Measurements from ENCODE around the gene PRRX2. TPM values are rescaled to one million over a fixed set of nuclear protein-coding genes. Genes with fewer than 3 reads are reported as not detected.

PRRX2 gene
- total RNA-seq, 1 donor from 2014 or later, result 5.1 TPM

DNA sequence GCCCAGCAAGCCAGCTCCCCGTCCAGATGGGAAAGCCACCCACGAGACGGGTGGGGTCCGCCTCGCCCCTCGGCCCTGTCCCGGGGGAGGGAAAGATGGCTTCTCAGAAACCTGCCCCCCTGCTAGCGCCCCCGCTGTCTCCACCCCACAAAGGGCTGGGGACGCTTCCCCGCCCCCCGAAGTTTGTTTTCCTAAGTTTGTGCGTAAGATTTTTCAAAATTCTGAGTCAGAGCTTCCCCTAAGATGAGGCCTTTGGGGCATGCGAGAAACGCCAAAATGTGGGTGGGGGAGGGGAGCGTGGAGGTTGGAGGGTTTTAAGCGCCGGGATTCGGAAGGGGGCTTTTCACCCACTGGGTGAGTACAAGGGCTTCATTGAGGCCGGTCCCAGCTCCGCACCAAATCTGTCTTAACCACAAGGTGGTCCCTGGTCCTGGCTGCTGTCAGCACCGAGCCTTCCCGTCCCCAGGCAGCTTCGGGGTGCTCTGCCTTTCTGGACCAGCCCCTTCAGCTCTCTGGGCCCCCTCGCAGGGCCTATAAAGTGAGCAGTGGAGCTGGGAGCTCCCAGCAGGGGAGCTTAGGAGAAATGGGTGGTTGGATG, 32.3 kb downstream of the PRRX2 start:
- H3K4me1 Mint-ChIP-seq (ENCODE audit: low read depth), result peaks cover 3% of the 10 kb centered on the region
- DNase-seq (ENCODE audit: low spot score), result no peak
- H3K9me3 Mint-ChIP-seq, result no peaks in the 10 kb centered on the region
- intact Hi-C loops (cut with micrococcal nuclease), result no loop called here
- H3K27me3 Mint-ChIP-seq (ENCODE audit: low read depth), result peaks cover 21% of the 10 kb centered on the region
- no peaks in the 10 kb centered on the region for H3K36me3 Mint-ChIP-seq (ENCODE audit: low read depth)
- peak overlapping the region; percentile 63 for H3K4me3 Mint-ChIP-seq (ENCODE audit: low read depth)
- H3K27ac Mint-ChIP-seq, result peak overlapping the region; percentile 68

DNA sequence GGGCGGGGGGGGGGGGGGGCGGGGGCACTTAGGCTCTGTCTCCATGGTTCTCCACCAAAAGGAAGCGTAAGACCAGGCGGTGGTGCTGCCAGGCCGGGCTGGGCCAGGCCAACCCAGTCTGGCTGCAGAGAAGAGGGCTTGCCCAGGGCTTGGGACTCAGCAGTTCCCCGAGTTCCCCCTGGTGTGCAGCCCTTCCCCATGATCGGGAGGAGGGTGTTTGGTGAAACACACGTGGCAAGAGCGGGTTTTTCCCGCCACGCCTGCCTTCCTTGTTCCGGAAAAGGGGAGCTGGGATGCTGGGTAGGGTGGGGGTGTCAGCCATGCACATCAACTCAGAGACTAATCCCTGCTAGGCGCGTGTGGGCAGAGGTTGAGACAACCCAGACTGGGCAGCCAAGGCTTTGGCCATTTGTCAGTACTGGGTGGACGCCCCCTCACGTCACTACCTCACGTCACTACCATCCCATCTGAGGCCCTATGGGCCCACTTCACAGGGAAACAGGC, 32.9 kb downstream of the PRRX2 start:
- intact Hi-C loops (cut with micrococcal nuclease), result no loop called here
- peaks cover 21% of the 10 kb centered on the region for H3K27me3 Mint-ChIP-seq (ENCODE audit: low read depth)
- DNase-seq (ENCODE audit: low spot score), result no peak
- H3K36me3 Mint-ChIP-seq (ENCODE audit: low read depth), result no peaks in the 10 kb centered on the region
- peak overlapping the region; percentile 49 for H3K27ac Mint-ChIP-seq
- no peaks in the 10 kb centered on the region for H3K9me3 Mint-ChIP-seq
- peak overlapping the region; percentile 26 for H3K4me3 Mint-ChIP-seq (ENCODE audit: low read depth)
- peaks cover 3% of the 10 kb centered on the region for H3K4me1 Mint-ChIP-seq (ENCODE audit: low read depth)

DNA sequence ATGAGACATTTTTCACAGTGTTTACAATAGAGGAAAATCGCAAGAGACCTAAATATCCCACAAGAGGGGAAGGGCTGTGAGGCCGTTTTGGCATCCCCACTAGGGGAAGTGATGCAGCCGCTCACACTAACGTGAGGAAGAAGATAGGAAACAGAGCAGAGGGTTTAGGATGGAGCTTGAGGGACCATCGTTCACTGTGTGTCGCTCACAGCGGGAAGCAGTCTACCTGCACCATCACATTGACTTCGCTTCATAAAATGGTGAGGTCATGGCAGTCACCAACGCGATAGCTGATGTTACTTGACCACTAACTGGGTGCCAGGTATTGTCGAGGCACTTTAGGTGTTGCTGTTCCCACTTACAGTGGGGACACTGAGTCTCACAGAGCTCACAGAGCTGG, 35.6 kb downstream of the PRRX2 start:
- peaks cover 12% of the 10 kb centered on the region for H3K27me3 Mint-ChIP-seq (ENCODE audit: low read depth)

DNA sequence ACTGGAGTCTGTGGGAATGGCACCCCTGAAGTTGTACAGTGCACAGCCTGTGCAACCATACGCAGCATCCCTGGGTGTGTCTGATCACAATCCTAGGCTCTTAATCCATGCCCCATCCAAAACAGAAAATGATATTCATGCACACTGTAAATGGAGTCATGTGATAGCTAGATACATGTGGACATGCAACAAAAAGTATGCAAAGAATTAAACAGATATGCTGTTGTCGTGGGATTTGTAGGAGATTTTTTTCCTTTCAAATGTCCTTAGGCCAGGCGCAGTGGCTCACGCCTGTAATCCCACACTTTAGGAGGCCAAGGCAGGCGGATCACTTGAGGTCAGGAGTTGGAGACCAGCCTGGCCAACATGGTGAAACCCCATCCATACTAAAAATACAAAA, 36.1 kb downstream of the PRRX2 start:
- no peaks in the 10 kb centered on the region for H3K9me3 Mint-ChIP-seq
- no peak overlapping the region for H3K27ac Mint-ChIP-seq
- H3K27me3 Mint-ChIP-seq (ENCODE audit: low read depth), result peaks cover 12% of the 10 kb centered on the region
- no peak overlapping the region for H3K4me3 Mint-ChIP-seq (ENCODE audit: low read depth)
- no peak for DNase-seq (ENCODE audit: low spot score)
- intact Hi-C loops (cut with micrococcal nuclease), result no loop called here
- H3K4me1 Mint-ChIP-seq (ENCODE audit: low read depth), result peaks cover 3% of the 10 kb centered on the region
- no peaks in the 10 kb centered on the region for H3K36me3 Mint-ChIP-seq (ENCODE audit: low read depth)

More for the DNA sequence above, 35.6 kb downstream of the PRRX2 start:
- Mint-ChIP-seq H3K4me1 (ENCODE audit: low read depth) (peaks cover 3% of the 10 kb centered on the region), H3K4me3 (ENCODE audit: low read depth) (no peak overlapping the region), H3K27ac (no peak overlapping the region), H3K36me3 (ENCODE audit: low read depth) (no peaks in the 10 kb centered on the region), H3K9me3 (no peaks in the 10 kb centered on the region)
- DNase-seq (ENCODE audit: low spot score), result no peak
- intact Hi-C loops (cut with micrococcal nuclease), result no loop called here

DNA sequence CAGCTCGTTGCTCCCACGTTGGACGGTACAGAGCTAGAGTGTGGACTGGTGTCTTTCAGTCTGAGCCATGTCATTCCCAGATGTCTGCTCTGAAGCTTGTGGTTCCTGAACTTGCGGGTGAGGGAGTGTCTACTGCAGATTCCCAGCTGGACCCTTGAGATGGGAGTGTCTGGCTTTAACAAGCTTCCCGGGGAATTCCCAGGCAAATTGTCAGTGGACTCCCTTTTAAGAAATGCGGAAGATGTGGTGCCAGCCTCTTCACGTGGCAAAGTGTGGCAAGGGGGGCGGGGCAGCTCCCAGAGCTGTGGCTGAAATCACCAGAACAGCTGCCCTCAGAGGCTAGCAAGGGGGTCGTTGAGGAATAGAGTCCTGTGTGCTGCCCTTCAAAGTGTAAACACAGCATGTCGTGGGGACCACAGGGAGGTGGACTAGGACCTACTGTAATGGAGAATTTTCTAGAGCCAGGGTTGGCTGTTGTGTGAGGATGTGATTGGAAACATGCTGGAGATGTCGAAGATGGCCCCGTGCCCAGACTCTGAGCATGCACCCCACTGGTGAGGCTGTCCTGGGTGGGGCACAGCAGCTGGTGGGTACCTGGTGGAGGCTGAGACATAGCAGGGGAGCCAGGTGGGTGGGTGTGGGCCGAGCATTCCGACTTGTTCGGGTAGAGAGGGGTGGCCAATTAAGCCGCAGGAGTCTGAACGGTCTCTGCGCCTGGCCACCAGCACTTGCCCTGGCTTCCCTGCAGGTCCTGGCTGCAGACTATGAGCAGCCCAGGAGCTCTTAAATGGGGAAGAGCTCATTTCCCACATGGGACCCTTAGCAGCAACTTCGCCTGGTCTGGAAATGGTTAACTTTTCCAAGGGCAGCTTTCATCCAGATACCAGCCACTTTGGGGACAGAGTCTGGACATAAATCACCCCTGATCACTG, 37.4 kb downstream of the PRRX2 start:
- Mint-ChIP-seq H3K27me3 (ENCODE audit: low read depth) (peaks cover 9% of the 10 kb centered on the region), H3K4me1 (ENCODE audit: low read depth) (no peaks in the 10 kb centered on the region), H3K27ac (no peak overlapping the region), H3K4me3 (ENCODE audit: low read depth) (no peak overlapping the region), H3K36me3 (ENCODE audit: low read depth) (no peaks in the 10 kb centered on the region), H3K9me3 (no peaks in the 10 kb centered on the region)
- DNase-seq (ENCODE audit: low spot score), result no peak
- intact Hi-C loops (cut with micrococcal nuclease), result no loop called here

DNA sequence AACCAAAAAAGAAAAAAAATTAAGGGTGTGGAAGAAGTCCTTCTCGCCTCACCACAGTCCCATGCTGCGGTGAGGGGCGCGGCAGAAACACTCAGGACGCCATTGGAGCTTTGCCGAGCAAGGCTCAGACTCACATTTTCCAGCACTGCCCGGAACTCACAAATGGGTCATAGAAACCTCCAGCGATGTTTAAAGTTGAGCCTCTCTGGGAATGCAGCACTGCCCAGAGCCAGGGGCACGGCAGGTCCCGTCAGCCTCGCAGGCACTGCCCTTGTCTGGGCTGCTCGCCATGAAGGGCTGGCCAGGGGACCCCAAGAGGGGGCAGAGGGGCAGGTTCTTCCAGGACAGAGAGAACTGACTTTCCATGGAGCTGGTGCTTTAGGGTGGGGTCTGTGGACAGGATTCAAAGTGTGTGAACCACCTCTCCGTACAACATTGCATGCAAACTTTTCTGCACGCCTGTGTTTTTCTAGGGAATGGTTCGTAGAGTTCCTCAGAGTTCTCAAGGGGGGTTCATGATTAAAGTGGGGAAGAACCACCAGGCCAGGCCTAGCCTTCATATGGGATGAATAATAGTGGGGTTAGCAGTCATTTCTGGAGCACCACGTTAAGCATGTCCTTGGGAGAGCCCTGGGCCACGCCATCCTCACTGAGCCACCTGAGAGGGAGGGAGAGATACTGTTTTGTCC, 38.4 kb downstream of the PRRX2 start:
- intact Hi-C loops (cut with micrococcal nuclease), result no loop called here
- DNase-seq (ENCODE audit: low spot score), result no peak
- H3K27ac Mint-ChIP-seq, result no peak overlapping the region
- no peaks in the 10 kb centered on the region for H3K36me3 Mint-ChIP-seq (ENCODE audit: low read depth)
- peaks cover 3% of the 10 kb centered on the region for H3K4me1 Mint-ChIP-seq (ENCODE audit: low read depth)
- no peaks in the 10 kb centered on the region for H3K9me3 Mint-ChIP-seq
- H3K27me3 Mint-ChIP-seq (ENCODE audit: low read depth), result peaks cover 9% of the 10 kb centered on the region
- no peak overlapping the region for H3K4me3 Mint-ChIP-seq (ENCODE audit: low read depth)

DNA sequence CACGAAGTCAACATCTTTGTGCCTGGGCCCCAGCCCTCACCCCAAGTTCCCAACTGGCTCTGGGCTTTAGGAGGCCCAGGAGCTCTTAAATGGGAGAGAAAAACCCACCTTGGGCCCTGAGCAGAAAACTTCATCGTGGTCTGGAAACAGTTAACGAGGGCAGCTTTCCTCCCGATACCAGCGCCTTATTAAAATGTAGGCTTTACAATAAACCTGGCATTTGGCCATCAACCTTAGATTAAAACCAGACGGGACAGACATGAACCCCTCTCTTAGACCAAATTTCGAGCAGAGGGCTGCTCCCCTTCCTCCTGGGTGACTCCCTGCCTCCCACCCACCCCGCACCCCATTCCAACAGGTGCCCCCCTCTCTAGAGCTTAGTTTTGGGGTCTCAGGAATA, 39.4 kb downstream of the PRRX2 start:
- no peaks in the 10 kb centered on the region for H3K36me3 Mint-ChIP-seq (ENCODE audit: low read depth)
- peaks cover 4% of the 10 kb centered on the region for H3K4me1 Mint-ChIP-seq (ENCODE audit: low read depth)
- no peak overlapping the region for H3K27ac Mint-ChIP-seq
- no peak for DNase-seq (ENCODE audit: low spot score)
- intact Hi-C loops (cut with micrococcal nuclease), result no loop called here
- peaks cover 4% of the 10 kb centered on the region for H3K27me3 Mint-ChIP-seq (ENCODE audit: low read depth)
- H3K4me3 Mint-ChIP-seq (ENCODE audit: low read depth), result no peak overlapping the region
- H3K9me3 Mint-ChIP-seq, result no peaks in the 10 kb centered on the region

DNA sequence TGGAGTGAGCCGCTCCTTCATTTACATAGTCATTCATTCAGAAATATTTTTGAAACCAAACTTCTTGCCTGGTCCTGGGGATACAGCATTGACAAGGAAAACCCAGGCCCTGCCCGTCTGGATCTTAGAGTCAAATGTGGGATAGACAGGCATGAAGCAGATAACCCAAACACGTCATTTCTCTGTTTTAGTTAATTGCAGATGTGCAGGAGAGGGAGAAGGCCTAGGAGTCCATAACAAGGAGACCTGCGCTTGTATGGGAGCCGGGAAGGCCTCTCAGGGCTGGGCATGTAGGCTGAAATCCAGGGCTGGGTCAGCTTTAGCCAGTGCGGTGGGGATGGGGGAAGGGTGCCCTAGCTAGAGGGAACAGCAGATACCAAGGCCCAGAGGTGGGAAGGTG, 43.3 kb downstream of the PRRX2 start:
- no peaks in the 10 kb centered on the region for H3K36me3 Mint-ChIP-seq (ENCODE audit: low read depth)
- H3K9me3 Mint-ChIP-seq, result no peaks in the 10 kb centered on the region
- peaks cover 27% of the 10 kb centered on the region for H3K4me1 Mint-ChIP-seq (ENCODE audit: low read depth)
- no peak for DNase-seq (ENCODE audit: low spot score)
- H3K27me3 Mint-ChIP-seq (ENCODE audit: low read depth), result no peaks in the 10 kb centered on the region
- no peak overlapping the region for H3K4me3 Mint-ChIP-seq (ENCODE audit: low read depth)
- intact Hi-C loops (cut with micrococcal nuclease), result no loop called here
- H3K27ac Mint-ChIP-seq, result peak overlapping the region; percentile 14

DNA sequence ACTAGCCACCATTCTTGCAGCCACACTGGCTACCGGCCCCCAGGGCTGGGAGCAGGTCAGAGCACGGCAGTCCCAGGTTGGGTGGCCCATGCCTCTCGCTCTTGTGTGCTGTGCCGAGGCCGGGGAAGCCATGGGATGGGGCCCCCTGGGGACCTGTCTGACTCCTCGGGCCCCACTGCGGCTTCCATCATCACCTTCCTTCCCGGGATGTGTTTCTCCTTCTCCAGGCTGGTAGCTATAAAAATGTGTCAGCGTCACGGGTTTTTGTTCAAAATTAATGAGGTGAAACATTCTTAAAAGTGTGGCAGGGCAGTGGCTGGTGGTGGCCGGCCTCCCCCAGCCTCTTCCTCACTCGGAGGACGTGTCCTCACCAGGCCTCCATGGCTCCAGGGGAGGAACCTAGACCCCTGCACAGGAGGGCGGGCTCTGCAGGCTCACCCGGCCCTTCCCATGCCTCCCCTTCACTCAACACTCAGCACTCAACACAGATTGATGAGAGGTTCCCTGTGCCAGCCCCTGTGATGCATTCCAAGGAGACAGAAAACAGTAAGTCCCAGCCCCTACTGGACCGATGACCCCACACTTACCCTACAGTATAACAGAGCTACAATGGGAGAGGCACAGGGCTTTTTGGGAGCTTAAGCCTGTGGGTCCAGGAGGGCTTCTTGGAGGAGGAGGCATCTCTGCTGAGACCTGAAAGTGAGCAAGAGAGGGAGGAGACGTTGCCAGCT, 44.2 kb downstream of the PRRX2 start:
- H3K9me3 Mint-ChIP-seq, result no peaks in the 10 kb centered on the region
- H3K4me3 Mint-ChIP-seq (ENCODE audit: low read depth), result no peak overlapping the region
- no peak for DNase-seq (ENCODE audit: low spot score)
- intact Hi-C loops (cut with micrococcal nuclease), result no loop called here
- H3K4me1 Mint-ChIP-seq (ENCODE audit: low read depth), result peaks cover 27% of the 10 kb centered on the region
- H3K36me3 Mint-ChIP-seq (ENCODE audit: low read depth), result no peaks in the 10 kb centered on the region
- no peak overlapping the region for H3K27ac Mint-ChIP-seq
- H3K27me3 Mint-ChIP-seq (ENCODE audit: low read depth), result no peaks in the 10 kb centered on the region

DNA sequence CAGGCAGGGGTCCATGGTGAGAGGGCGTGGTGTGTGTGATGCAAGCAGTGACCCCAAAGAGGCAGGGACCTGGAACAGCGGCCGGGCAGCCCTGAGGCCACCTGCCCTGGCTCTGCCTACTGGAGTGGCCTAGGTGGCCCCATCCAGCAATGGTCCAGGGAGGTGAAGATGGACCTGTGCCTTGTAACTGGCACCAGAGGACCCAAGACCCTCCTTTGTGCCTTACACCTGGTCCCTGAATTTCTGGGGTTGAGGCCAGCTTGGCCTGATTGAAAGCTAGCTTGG, 44.7 kb downstream of the PRRX2 start:
- no peaks in the 10 kb centered on the region for H3K36me3 Mint-ChIP-seq (ENCODE audit: low read depth)
- no peak overlapping the region for H3K4me3 Mint-ChIP-seq (ENCODE audit: low read depth)
- no peaks in the 10 kb centered on the region for H3K9me3 Mint-ChIP-seq
- H3K27ac Mint-ChIP-seq, result no peak overlapping the region
- no peak for DNase-seq (ENCODE audit: low spot score)
- intact Hi-C loops (cut with micrococcal nuclease), result no loop called here
- no peaks in the 10 kb centered on the region for H3K27me3 Mint-ChIP-seq (ENCODE audit: low read depth)
- peaks cover 27% of the 10 kb centered on the region for H3K4me1 Mint-ChIP-seq (ENCODE audit: low read depth)

DNA sequence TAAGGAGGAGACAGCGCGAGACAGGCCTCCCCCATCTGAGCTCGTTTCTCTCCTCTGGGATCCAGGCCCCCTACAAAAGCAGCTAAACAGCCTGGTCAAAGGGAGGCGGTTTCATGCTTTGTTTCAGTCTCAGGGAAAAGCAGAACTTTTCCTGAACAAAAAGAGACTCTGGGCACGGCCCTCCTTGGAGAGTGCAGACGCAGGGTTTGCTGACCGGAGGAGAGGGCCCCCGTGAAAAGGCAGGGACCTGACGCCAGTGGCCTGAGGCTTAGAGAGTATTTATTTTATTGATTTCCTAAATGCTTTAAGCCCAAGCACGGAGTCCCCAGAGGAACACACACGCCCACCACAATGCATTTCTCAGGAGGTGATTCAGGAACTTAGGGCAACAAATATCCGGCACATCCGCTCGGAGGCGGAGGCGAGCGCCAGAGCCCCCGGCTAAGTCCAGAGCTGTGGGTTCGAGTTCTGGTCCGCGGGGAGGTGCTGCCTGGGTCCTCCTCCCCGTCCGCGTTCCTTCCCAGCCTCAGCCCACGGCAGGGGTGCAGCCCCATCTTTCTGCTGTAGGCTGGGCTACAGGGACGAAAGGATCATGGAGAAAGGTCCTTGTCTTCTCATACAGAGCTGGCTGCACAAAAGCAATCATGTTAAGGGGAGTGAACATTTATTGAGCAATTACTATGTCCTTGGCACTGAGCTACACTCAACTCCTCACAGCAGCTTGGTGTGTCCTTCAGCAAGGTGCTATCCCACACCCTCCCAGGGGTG, 47.4 kb downstream of the PRRX2 start:
- H3K27me3 Mint-ChIP-seq (ENCODE audit: low read depth), result no peaks in the 10 kb centered on the region
- no peak overlapping the region for H3K27ac Mint-ChIP-seq
- peaks cover 27% of the 10 kb centered on the region for H3K4me1 Mint-ChIP-seq (ENCODE audit: low read depth)
- no peaks in the 10 kb centered on the region for H3K36me3 Mint-ChIP-seq (ENCODE audit: low read depth)
- DNase-seq (ENCODE audit: low spot score), result no peak
- no peak overlapping the region for H3K4me3 Mint-ChIP-seq (ENCODE audit: low read depth)
- no peaks in the 10 kb centered on the region for H3K9me3 Mint-ChIP-seq
- intact Hi-C loops (cut with micrococcal nuclease), result no loop called here

DNA sequence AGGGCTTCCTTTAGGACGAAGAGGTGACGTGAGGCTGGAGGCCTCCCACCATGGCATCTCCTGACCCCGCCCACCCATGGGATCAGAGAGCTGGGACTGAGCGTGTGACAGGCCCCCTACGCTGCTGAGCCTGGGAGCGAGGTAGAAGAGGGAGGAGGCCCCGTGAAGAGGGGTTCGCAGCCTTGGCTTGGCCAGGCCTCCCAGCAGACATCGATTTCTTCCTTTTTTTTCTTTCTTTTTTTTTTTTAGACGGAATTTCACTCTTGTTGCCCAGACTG, 47.9 kb downstream of the PRRX2 start:
- DNase-seq (ENCODE audit: low spot score), result no peak
- no peak overlapping the region for H3K4me3 Mint-ChIP-seq (ENCODE audit: low read depth)
- peaks cover 24% of the 10 kb centered on the region for H3K4me1 Mint-ChIP-seq (ENCODE audit: low read depth)
- H3K27ac Mint-ChIP-seq, result no peak overlapping the region
- H3K36me3 Mint-ChIP-seq (ENCODE audit: low read depth), result no peaks in the 10 kb centered on the region
- no peaks in the 10 kb centered on the region for H3K9me3 Mint-ChIP-seq
- H3K27me3 Mint-ChIP-seq (ENCODE audit: low read depth), result no peaks in the 10 kb centered on the region
- intact Hi-C loops (cut with micrococcal nuclease), result no loop called here
